Measurements from ENCODE around the gene B4GALT6.

DNA sequence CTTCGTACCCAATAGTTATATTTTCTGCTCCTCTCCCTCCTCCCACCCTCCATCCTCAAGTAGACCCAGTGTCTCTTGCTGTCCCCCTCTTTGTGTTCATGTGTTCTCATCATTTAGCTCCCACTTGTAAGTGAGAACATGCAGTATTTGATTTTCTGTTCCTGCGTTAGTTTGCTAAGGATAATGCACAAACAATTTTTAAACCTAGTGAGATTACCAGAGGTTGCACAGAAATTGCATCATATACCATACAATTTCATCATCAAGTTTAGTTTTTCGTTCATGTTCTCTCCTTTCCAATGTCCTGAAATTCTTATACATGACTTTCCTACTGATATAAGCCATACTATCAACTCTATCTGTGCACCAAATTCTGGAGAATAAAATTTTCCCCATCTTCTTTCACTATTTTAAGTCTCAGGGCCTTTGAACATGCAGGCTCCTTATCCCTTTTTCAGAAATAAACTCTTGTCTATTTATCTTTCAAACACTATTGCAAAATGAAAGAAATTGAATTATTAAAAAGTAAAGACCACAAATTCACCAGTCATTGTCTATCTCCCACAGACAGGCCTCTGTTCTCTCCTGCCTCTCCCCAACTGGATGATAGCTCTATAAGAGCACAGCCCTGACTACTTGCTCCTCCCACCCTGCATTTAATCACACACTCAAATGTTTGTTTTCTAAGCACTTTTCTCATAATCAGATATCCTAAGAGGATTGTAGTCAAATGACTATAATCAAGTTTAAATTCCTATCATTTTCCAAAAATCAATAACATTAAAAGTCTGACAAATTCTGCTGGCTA lies 27.2 kb upstream of the B4GALT6 start:
- TF ChIP-seq POLR2A (IDR thresholded peaks at IDR 0.05), result no peak
- TF ChIP-seq, protein P1, sequence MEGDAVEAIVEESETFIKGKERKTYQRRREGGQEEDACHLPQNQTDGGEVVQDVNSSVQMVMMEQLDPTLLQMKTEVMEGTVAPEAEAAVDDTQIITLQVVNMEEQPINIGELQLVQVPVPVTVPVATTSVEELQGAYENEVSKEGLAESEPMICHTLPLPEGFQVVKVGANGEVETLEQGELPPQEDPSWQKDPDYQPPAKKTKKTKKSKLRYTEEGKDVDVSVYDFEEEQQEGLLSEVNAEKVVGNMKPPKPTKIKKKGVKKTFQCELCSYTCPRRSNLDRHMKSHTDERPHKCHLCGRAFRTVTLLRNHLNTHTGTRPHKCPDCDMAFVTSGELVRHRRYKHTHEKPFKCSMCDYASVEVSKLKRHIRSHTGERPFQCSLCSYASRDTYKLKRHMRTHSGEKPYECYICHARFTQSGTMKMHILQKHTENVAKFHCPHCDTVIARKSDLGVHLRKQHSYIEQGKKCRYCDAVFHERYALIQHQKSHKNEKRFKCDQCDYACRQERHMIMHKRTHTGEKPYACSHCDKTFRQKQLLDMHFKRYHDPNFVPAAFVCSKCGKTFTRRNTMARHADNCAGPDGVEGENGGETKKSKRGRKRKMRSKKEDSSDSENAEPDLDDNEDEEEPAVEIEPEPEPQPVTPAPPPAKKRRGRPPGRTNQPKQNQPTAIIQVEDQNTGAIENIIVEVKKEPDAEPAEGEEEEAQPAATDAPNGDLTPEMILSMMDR (IDR thresholded peaks at IDR 0.05), result no peak
